OCI-LY7 (cell line): ENCODE results near the gene UACA. TPM values are rescaled to one million over a fixed set of nuclear protein-coding genes. Genes with fewer than 3 reads are reported as not detected.

ENCODE experiments used
- BruUV-seq: library from RNA; stranded (reverse); fragments of 400-500 nt; replicated peaks from 2 replicates; lab custom pipeline; 2021; lab: Mats Ljungman, UMichigan
- CTCF ChIA-PET: fragments of 300-600 bp; sonication (Branson Sonifier 250); formaldehyde crosslinking; loops from one replicate; lab custom pipeline; 2022; ENCODE audit warnings: antibody characterized with exemption; ENCODE audit not compliant: unreplicated experiment; lab: Charles Lee
- POLR2A ChIA-PET: fragments of 300-600 bp; sonication (Branson Sonifier 250); formaldehyde crosslinking; loops from one replicate; lab custom pipeline; 2022; ENCODE audit warnings: antibody characterized with exemption; lab: Charles Lee
- DNase-seq: peaks from one replicate; pipeline ENCODE4 v3.0.0-alpha.2; 2015; ENCODE audit warnings: low spot score
- H2AFZ ChIP-seq: fragments of 200-600 bp; sonication (generic), shearing (Covaris generic); 2 replicates; pipeline ENCODE4 v1.6.1; 2014; ENCODE audit warnings: mild to moderate bottlenecking, antibody characterized with exemption, low read length, moderate library complexity
- H3K27ac ChIP-seq: fragments of 200-600 bp; sonication (generic); 2 replicates; pipeline ENCODE4 v1.5.1; 2014; ENCODE audit warnings: mixed run types, low read depth, mild to moderate bottlenecking, moderate library complexity, low read length, inconsistent platforms; ENCODE audit not compliant: poor library complexity, severe bottlenecking
- H3K36me3 ChIP-seq: fragments of 200-600 bp; sonication (generic); 2 replicates; pipeline ENCODE4 v1.6.1; 2014; ENCODE audit warnings: mild to moderate bottlenecking, antibody characterized with exemption, low read length, moderate library complexity, mixed read lengths; ENCODE audit not compliant: insufficient read depth
- H3K4me1 ChIP-seq: fragments of 200-600 bp; sonication (generic); 2 replicates; pipeline ENCODE4 v1.5.1; 2014; ENCODE audit warnings: mild to moderate bottlenecking, low read length; ENCODE audit not compliant: insufficient read depth, poor library complexity, severe bottlenecking
- H3K4me2 ChIP-seq: fragments of 200-600 bp; sonication (generic); 2 replicates; pipeline ENCODE4 v1.6.1; 2014; ENCODE audit warnings: mild to moderate bottlenecking, low read length
- H3K4me3 ChIP-seq: fragments of 200-600 bp; sonication (generic); 2 replicates; pipeline ENCODE4 v1.5.1; 2014; ENCODE audit warnings: mild to moderate bottlenecking, low read depth, low read length; ENCODE audit not compliant: poor library complexity, severe bottlenecking
- H3K79me2 ChIP-seq: fragments of 200-600 bp; sonication (generic); 2 replicates; pipeline ENCODE4 v1.6.1; 2016; ENCODE audit warnings: low read depth, mild to moderate bottlenecking, low read length, moderate library complexity, mixed read lengths; ENCODE audit not compliant: insufficient read depth
- H3K9me2 ChIP-seq: fragments of 200-600 bp; sonication (generic); 2 replicates; pipeline ENCODE4 v1.6.1; 2016; ENCODE audit warnings: mild to moderate bottlenecking, low read length, mixed read lengths; ENCODE audit not compliant: insufficient read depth
- H3K9me3 ChIP-seq: fragments of 200-600 bp; sonication (generic); 2 replicates; pipeline ENCODE4 v1.6.1; 2014; ENCODE audit warnings: mild to moderate bottlenecking, mixed run types, low read length, mixed read lengths
- H4K20me1 ChIP-seq: fragments of 200-600 bp; sonication (generic); 2 replicates; pipeline ENCODE4 v1.6.1; 2014; ENCODE audit warnings: mild to moderate bottlenecking, antibody characterized with exemption, low read length, moderate library complexity, mixed read lengths; ENCODE audit not compliant: insufficient read depth
- CTCF ChIP-seq: fragments of 200-600 bp; sonication (generic); conservative IDR thresholded peaks from 2 replicates; pipeline ENCODE4 v1.5.1; 2014; ENCODE audit warnings: mild to moderate bottlenecking, antibody characterized with exemption, low read length, moderate library complexity, mixed read lengths
- EZH2phosphoT487 ChIP-seq: fragments of 200-600 bp; sonication (generic); IDR thresholded peaks from 2 replicates; pipeline ENCODE4 v1.6.1; 2018; ENCODE audit warnings: low read depth, borderline replicate concordance, mild to moderate bottlenecking, mixed run types, antibody characterized with exemption, low read length, moderate library complexity, mixed read lengths
- intact Hi-C: fragments of 100-400 bp; cut with micrococcal nuclease; formaldehyde crosslinking; loops from one replicate; pipeline ENCODE4 v1.10.0; 2022; ENCODE audit not compliant: unreplicated experiment
- total RNA-seq, 2 experiments: library from RNA; depleted of rRNA in 1 of 2; stranded (reverse); fragments of >200 nt in 1 of 2; shearing (Covaris generic) in 1 of 2; gene quantifications; 2 replicates each; pipeline ENCODE4 v1.2.3, GENCODE V29; 2014 to 2022

UACA gene
- total RNA-seq, 2 experiments from 2014 or later = not detected

- Histone ChIP-seq H3K4me1 (no peaks in the 10 kb centered on the region), H4K20me1 (no peaks in the 10 kb centered on the region), H3K9me3 (no peaks in the 10 kb centered on the region), H3K27ac (no peak overlapping the region), H3K9me2 (no peaks in the 10 kb centered on the region), H3K79me2 (no peaks in the 10 kb centered on the region), H2AFZ (no peak overlapping the region), H3K4me3 (no peak overlapping the region), H3K36me3 (no peaks in the 10 kb centered on the region), H3K4me2 (no peak overlapping the region)
- TF ChIP-seq EZH2phosphoT487 (no peak), CTCF (no peak)
- intact Hi-C loops = no loop called here
- DNase-seq = no peak
- CTCF ChIA-PET = no interaction called here
- POLR2A ChIA-PET = interaction anchor here (0.7 kb wide), 1 partner anchor 235 kb away, joined by 3 read pairs; no protein-coding TSS in a partner anchor
- no TSS peak for BruUV-seq
Measured at GRCh38 chr15:70797464-70797863, 34.1 kb upstream of the UACA start.

GRCh38 chr15:70796516-70797310 is 33.4 kb upstream of the UACA start:
- DNase-seq = no peak
- H3K4me3 ChIP-seq = no peak overlapping the region
- CTCF ChIA-PET = no interaction called here
- no peaks in the 10 kb centered on the region for H3K9me2 ChIP-seq
- H4K20me1 ChIP-seq = no peaks in the 10 kb centered on the region
- TF ChIP-seq CTCF (no peak), EZH2phosphoT487 (no peak)
- intact Hi-C loops = no loop called here
- POLR2A ChIA-PET = no interaction called here
- H3K9me3 ChIP-seq = no peaks in the 10 kb centered on the region
- no peak overlapping the region for H2AFZ ChIP-seq
- no peak overlapping the region for H3K27ac ChIP-seq
- H3K79me2 ChIP-seq = no peaks in the 10 kb centered on the region
- H3K4me1 ChIP-seq = no peaks in the 10 kb centered on the region
- no peaks in the 10 kb centered on the region for H3K36me3 ChIP-seq
- H3K4me2 ChIP-seq = no peak overlapping the region
- no TSS peak for BruUV-seq

- intact Hi-C loops = no loop called here
- no peaks in the 10 kb centered on the region for H4K20me1 ChIP-seq
- H3K79me2 ChIP-seq = no peaks in the 10 kb centered on the region
- no peak for DNase-seq
- no peak overlapping the region for H2AFZ ChIP-seq
- no peaks in the 10 kb centered on the region for H3K36me3 ChIP-seq
- no peaks in the 10 kb centered on the region for H3K9me2 ChIP-seq
- ChIA-PET POLR2A (no interaction called here), CTCF (no interaction called here)
- no peaks in the 10 kb centered on the region for H3K4me1 ChIP-seq
- TF ChIP-seq EZH2phosphoT487 = no peak
- no peak for TF ChIP-seq CTCF
- no peak overlapping the region for H3K27ac ChIP-seq
- H3K9me3 ChIP-seq = no peaks in the 10 kb centered on the region
- no TSS peak for BruUV-seq
- H3K4me2 ChIP-seq = no peak overlapping the region
- H3K4me3 ChIP-seq = no peak overlapping the region
Measured at GRCh38 chr15:70795311-70795665, 31.9 kb upstream of the UACA start.
